Fibroblast of skin of left quadriceps (primary cell): Measurements from ENCODE around the gene RSPH10B.
"Not testable (repeated sequence)": the region's sequence is repeated elsewhere in the genome, so short reads cannot be mapped to it uniquely, and the experiment has no call there.

Experiments
- DNase-seq, 2 experiments: peaks; one replicate each; pipeline ENCODE4 v3.0.0-alpha.2; 2013; ENCODE audit warnings: low read depth in 2 of 2

Gene RSPH10B

GRCh38 chr7:5970347-5970911, at the start of gene RSPH10B:
Gene RSPH10B, minus strand, starts transcription at chr7:5970689. Its CDS starts 3,573 bp downstream, at chr7:5967116.
- DNase-seq: not testable (repeated sequence)

GRCh38 chr7:6016653-6016966, 46.1 kb upstream of the RSPH10B start:
- DNase-seq: no peak

GRCh38 chr7:6015917-6016652, 45.6 kb upstream of the RSPH10B start:
- DNase-seq: peak; percentile 87 to 89

GRCh38 chr7:6012355-6013104, 42.0 kb upstream of the RSPH10B start:
- DNase-seq: no peak

GRCh38 chr7:6011541-6011940, 41.1 kb upstream of the RSPH10B start:
- DNase-seq: no peak

- DNase-seq: not testable (repeated sequence)
Observed at GRCh38 chr7:6010370-6010769, 39.9 kb upstream of the RSPH10B start.

- peak; percentile 95 for DNase-seq
Observed at GRCh38 chr7:6008668-6009611, 38.5 kb upstream of the RSPH10B start, which contains the start of the genes AIMP2 and PMS2. Gene AIMP2, plus strand, starts transcription at chr7:6009272. Its CDS starts 92 bp downstream, at chr7:6009364. Gene PMS2, minus strand, starts transcription at chr7:6009049. Its CDS starts 30 bp downstream, at chr7:6009019.

GRCh38 chr7:6007835-6008590, 37.5 kb upstream of the RSPH10B start:
- DNase-seq: not testable (repeated sequence)

- DNase-seq: no peak
Observed at GRCh38 chr7:6007386-6007785, 36.9 kb upstream of the RSPH10B start.

GRCh38 chr7:5997210-5997808, 26.8 kb upstream of the RSPH10B start:
- DNase-seq: peak; percentile 31 to 32

- not testable (repeated sequence) for DNase-seq
Observed at GRCh38 chr7:5987061-5987460, 16.6 kb upstream of the RSPH10B start.

GRCh38 chr7:5979680-5980314, 9.3 kb upstream of the RSPH10B start:
- DNase-seq: not testable (repeated sequence)

GRCh38 chr7:5973580-5973979, 3.1 kb upstream of the RSPH10B start:
- not testable (repeated sequence) for DNase-seq

GRCh38 chr7:5963810-5964209, 6.7 kb downstream of the RSPH10B start:
- DNase-seq: not testable (repeated sequence)

- DNase-seq: not testable (repeated sequence)
Observed at GRCh38 chr7:5963205-5963604, 7.3 kb downstream of the RSPH10B start.

GRCh38 chr7:5934945-5935450, 35.5 kb downstream of the RSPH10B start:
- DNase-seq: not testable (repeated sequence)

- not testable (repeated sequence) for DNase-seq
Observed at GRCh38 chr7:5931905-5932644, 38.4 kb downstream of the RSPH10B start.

GRCh38 chr7:5931250-5931649, 39.2 kb downstream of the RSPH10B start:
- DNase-seq: not testable (repeated sequence)

GRCh38 chr7:5930290-5930689, 40.2 kb downstream of the RSPH10B start:
- DNase-seq: not testable (repeated sequence)
